HG03095 (cell line): ENCODE measurements around the gene BPTF.
"Not testable (repeated sequence)": the region's sequence is repeated elsewhere in the genome, so short reads cannot be mapped to it uniquely, and the experiment has no call there.

Experiments used
- ATAC-seq: cut with Tn5 transposase; IDR thresholded peaks from one replicate; pipeline ENCODE4 v1.9.1; 2021; ENCODE audit warnings: moderate library complexity; ENCODE audit not compliant: unreplicated experiment

BPTF gene, protein sequence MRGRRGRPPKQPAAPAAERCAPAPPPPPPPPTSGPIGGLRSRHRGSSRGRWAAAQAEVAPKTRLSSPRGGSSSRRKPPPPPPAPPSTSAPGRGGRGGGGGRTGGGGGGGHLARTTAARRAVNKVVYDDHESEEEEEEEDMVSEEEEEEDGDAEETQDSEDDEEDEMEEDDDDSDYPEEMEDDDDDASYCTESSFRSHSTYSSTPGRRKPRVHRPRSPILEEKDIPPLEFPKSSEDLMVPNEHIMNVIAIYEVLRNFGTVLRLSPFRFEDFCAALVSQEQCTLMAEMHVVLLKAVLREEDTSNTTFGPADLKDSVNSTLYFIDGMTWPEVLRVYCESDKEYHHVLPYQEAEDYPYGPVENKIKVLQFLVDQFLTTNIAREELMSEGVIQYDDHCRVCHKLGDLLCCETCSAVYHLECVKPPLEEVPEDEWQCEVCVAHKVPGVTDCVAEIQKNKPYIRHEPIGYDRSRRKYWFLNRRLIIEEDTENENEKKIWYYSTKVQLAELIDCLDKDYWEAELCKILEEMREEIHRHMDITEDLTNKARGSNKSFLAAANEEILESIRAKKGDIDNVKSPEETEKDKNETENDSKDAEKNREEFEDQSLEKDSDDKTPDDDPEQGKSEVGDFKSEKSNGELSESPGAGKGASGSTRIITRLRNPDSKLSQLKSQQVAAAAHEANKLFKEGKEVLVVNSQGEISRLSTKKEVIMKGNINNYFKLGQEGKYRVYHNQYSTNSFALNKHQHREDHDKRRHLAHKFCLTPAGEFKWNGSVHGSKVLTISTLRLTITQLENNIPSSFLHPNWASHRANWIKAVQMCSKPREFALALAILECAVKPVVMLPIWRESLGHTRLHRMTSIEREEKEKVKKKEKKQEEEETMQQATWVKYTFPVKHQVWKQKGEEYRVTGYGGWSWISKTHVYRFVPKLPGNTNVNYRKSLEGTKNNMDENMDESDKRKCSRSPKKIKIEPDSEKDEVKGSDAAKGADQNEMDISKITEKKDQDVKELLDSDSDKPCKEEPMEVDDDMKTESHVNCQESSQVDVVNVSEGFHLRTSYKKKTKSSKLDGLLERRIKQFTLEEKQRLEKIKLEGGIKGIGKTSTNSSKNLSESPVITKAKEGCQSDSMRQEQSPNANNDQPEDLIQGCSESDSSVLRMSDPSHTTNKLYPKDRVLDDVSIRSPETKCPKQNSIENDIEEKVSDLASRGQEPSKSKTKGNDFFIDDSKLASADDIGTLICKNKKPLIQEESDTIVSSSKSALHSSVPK (N-terminal part only)

DNA sequence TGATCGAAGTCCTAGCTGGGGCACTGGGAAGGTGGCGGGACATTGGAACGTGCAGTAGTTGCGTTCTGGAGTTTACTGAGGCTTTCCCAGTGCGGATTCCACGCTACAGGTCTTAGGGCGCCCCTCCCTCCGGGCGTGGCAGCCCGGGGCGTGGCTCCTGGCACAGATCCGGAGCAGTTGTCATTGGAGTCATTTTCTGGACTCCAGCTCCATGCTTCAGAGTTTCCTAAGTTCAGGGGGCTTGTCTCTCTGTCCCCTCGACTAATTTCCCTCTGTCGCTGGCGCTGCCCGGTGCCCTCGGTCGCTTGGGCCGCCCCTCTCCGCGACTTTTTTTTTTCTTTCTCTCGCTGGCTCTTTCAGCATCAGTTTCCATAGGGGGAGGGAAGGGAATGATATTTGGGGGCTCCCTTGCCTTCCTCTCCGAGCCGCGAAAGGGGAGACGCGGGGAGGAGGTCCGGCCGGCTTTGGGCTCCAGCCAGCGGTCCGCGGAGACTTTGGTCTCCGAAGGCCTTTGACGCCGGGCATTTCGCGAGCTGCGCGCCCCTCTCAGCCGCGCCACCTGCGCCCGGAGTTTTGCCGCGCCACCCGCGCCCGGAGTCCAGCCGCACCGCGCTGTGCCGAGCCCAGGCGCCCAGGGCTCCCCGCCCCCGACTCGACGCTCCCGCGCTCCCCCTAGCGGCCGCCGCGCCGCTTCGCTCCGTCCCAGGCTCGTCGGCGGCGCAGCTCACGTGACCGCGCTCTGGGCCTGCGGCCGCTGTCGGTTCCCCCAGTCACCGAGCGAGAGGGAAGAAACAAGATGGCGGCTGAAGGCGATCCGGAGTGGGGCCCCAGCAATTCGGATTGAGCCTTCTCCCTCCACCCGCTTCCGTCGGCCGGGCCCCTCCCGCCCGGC lies at the start of gene BPTF:
Gene BPTF, plus strand, starts transcription at position 769 of the 892 bp plus-strand sequence. CDS start 222 bp downstream, outside the sequence.
- peak; percentile 67 for ATAC-seq

DNA sequence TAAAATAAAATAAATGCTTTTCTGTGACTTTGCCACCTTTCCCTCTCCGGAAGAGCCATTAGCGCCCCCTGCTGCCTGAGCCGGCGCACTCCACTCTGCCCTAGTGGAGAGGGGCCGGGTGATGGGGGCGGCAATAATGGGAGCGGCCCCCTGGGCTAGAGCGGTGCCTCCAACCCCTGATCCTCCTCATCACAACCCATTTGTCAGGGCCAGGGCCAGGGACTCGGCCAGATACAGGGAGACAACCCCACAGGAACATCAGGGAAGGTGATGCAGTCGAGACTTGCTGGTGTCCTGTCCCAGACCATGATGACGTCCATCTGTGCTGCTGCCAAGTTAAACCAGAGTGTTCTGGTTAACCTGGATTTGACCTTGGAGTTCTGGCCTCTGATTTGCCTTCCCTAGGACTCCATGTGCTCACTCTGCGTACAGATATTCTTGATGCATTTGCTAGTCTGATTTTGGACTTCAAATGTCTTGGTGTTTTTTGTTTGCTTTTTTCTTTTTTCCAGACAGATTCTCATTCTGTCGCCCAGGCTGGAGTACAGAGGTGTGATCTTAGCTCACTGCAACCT lies 46.1 kb upstream of the BPTF start:
- ATAC-seq: no peak

DNA sequence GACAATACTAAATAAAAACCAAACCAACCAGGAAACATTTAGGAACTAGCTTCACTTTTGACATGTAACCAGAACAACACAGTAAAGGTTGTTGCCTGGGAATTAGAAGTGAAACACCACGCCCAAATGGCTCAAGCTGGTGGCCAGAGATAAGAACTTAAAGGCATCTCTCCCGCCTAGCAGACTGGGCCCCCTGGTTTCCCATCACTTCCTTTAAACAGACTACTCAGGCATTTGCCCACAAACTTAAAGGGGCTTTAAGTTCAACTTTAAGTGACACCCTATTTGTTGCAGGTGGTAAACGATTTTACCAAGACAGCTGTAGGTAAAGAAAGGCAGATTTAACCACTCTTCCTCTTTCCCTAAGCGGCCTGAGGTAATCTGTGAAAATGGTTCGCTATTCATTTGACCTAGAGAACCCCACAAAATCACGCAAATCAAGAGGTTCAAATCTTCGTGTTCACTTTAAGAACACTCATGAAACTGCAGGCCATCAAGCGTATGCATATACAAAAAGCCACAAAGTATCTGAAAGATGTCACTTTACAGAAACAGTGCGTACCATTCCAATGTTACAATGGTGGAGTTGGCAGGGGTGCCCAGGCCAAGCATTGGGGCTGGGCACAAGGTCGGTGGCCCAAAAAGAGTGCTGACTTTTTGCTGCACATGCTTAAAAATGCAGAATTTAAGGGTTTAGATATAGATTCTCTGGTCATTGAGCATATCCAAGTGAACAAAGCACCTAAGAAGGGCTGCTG lies 40.8 kb upstream of the BPTF start:
- no peak for ATAC-seq

DNA sequence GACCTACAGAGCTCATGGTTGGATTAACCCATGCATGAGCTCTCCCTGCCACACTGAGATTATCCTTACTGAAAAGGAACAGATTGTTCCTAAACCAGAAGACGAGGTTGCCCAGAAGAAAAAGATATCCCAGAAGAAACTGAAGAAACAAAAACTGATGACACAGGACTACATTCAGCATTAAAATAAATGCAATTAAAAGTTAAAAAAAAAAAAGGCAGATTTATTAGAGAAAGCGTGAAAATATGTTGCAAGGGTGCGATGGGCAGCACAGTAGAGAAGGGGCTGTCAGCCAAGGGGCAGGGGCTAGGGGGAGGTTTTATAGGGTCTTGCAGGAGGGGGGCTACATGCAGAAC lies 40.2 kb upstream of the BPTF start:
- ATAC-seq: no peak

DNA sequence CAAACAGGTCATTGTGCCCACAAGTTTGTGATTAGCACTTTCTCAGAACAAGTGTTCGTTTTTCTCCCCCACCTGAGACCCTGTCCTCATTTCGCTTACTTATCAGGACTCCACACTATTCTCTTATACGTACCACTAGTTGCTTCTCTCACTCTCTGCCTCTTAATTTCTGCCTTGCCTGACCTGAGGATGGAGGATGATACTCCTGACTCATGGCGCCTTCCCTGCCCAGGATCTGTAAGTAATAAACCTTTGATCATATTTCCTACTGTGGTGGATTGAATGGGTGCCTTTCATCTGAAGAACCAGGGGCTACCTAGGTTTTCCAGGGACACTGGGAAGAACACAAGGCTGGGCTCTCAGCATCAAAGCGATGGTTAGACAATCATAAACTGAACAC lies 39.8 kb upstream of the BPTF start:
- no peak for ATAC-seq

DNA sequence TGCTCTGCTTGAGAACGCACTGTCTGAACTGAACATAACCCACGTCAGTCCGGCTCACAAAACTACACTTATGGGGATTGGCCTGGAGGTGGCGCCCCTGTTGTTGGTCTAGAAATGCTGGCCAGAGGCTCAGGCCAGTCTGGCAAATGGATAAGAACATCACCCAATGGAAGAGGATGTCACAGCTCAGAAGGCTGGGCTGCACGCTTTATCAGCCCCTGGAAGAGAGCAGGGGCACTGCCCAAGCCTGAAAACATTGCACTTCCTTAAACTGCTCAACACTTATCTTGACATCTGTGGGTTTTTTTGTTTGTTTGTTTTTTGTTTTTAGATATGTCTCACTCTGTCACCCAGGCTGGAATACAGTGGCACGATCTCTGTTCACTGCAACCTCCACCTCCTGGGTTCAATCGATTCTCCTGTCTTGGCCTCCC lies 24.8 kb upstream of the BPTF start:
- peak; percentile 84 for ATAC-seq

DNA sequence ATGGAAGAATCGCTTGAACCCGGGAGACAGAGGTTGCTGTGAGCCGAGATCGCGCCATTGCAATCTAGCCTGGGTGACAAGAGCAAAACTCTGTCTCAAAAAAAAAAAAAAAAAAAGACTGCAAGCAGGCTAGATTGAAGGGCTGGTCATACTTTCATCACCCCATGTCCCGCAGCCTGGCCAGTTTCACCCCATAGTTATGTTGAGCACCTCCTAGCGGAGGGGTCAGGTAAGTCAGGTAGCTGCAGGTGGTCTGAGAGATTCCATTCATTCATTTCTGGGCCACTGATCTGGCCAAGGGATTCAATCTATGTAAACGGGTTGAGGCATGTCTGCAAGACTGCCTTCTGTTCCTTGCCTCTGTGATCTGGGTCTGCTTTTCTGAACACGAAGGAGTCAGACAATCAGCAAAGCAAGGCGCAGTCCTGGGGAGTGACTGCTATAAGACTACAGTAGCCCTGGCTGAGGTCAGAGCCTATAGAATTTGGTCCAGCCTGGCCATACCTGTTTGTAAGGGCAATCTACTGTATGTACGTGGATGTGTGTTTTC lies 23.6 kb upstream of the BPTF start:
- no peak for ATAC-seq

DNA sequence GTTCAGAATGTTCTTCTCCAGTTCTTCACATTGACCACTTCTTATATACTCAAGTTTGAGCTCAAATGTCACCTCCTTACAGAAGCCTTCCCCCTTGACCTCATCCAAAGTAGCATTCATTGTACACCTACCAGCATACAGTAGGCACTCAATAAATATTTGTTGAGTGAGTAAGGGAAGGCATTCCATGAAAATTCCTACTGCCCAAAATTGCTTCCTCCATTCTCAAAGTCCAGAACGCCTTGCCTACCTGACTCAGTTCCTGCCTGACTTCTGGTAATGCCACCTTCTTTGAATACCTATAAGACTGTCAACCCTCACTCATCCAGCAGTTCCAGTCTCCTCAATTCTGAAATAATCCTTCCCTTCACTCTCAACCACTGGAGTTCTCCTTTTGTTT lies 14.8 kb upstream of the BPTF start:
- no peak for ATAC-seq

DNA sequence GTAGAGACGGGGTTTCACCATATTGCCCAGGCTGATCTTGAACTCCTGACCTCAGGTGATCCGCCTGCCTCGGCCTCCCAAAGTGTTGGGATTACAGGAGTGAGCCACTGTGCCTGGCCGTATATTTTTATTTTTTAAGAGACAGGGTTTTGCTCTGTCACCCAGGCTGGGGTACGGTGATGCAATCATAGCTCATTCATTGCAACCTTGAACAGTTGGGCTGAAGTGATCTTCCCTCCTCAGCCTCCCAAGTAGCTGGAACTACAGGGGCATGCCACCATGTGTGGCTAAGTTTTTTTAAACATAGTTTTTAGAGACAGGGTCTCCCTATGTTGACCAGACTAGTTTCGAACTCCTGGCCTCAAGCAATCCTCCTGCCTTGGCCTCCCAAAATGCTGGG lies 12.9 kb upstream of the BPTF start:
- ATAC-seq: not testable (repeated sequence)

DNA sequence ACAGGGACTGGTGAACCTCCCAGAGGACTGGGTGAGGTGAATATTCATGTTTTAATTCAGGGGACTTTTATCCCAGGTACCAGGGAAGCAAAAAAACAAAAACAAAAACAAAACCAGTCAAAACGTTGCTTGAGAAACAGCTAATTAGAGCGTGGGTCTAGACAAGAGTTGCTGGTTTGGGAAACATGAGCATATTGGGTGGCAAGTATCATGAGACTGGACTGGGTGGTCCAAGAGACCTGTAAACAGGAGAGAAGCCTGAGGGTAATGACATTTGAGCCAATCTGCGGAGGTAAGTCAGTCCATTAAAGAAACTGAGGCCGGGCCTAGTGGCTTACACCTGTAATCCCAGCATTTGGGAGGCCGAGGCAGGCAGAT lies 11.5 kb upstream of the BPTF start:
- no peak for ATAC-seq

DNA sequence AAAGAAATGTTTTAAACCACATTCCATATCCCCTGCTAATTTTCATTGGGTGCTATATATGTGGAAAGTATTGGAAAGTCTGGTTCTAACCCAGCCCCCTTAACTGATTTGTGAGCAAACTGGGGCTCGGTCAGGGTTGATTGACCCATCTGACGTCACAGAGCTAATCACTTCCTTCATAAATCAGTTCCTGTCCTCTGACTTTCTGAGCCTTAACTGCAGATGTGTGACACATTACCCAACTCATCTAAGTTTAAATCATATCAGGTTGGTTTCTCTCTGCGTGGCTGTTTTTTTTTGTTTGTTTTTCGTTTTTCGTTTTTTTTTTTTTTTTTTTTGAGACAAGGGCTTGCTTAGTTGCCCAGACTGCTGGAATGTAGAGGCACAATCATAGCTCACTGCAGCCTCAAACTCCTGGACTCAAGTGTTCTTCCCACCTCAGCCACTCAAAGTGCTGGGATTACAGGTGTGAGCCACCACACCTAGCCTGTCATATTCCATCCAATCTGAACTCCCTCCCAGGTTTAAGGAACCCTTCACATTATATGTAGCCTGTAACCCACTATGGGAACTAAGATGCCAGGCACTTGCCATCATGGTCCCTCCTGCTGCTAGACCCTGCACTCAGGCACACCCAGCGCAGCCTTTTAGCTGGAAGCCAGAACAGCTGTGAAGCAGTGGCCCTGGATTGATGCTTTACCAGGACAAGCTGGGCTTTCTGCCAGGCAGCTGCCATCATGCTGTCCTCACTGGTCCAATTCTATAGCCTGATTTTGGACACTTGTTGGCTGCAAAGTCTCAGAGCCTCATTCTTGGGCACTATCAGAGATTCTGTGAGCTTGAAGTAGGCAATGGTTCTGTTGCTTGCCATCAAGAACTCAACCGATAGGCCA lies 6.9 kb upstream of the BPTF start:
- peak; percentile 51 for ATAC-seq

DNA sequence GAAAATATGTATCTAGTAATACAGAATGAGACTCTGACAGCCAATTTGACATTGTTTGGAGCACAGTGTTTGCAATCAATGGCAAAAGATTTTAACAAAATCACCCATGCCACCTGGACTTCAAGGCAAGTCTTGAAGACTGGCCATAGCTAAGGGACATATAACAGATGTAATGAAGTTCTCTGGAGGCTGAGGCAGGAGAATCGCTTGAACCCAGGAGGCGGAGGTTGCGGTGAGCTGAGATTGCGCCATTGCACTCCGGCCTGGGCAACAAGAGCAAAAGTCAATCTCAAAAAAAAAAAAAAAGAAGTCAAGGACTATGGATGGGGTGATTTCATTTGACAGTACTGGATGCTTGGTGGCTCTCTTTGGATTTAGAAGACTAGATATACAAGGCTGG lies 5.6 kb upstream of the BPTF start:
- no peak for ATAC-seq

DNA sequence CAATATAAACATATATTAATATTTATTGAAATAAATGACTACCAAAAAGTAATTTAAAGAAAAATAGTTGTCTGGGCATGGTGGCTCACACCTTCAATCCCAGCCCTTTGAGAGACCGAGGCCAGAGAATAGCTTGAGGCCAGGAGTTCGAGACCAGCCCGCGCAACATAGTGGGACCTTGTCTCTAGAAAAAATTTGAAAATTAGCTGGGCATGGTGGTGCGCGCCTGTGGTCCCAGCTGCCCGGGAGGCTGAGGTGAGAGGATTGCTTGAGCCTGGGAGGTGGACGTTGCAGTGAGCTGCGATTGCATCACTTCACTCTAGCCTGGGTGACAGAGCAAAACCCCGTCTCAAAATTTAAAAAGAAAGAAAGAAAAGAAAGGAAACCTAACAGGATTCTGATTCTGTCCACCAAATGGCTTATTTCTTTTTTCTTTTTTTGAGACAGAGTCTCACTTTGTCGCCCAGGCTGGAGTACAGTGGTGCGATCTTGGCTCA lies 3.4 kb upstream of the BPTF start:
- no peak for ATAC-seq

DNA sequence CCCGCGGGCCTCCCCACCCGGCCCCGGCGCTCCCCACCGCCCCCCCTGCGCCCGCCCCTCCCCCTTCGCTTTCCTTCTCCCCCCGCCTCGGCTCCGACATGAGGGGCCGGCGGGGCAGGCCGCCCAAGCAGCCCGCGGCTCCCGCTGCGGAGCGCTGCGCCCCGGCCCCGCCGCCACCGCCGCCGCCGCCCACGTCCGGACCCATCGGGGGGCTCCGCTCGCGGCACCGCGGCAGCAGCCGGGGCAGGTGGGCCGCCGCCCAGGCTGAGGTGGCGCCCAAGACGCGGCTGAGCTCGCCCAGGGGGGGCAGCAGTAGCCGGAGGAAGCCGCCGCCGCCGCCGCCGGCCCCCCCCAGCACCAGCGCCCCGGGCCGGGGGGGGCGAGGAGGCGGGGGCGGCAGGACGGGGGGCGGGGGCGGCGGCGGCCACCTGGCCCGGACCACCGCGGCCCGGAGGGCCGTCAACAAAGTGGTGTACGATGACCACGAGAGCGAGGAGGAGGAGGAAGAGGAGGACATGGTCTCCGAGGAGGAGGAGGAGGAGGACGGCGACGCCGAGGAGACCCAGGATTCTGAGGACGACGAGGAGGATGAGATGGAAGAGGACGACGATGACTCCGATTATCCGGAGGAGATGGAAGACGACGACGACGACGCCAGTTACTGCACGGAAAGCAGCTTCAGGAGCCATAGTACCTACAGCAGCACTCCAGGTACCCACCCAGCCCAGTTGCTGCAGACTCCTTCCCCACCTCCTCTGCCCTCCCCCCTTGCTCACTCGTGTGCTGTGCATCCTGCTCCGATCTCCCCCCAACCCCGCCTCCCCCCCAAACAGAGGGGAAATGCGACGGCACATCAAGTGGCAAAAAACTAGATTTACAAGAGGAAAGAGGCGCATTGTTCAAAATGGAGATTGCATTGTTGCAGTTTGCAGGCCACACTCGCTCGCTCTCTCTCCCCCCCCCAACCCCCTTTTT lies 611 bp downstream of the BPTF start:
- peak; percentile 28 for ATAC-seq

DNA sequence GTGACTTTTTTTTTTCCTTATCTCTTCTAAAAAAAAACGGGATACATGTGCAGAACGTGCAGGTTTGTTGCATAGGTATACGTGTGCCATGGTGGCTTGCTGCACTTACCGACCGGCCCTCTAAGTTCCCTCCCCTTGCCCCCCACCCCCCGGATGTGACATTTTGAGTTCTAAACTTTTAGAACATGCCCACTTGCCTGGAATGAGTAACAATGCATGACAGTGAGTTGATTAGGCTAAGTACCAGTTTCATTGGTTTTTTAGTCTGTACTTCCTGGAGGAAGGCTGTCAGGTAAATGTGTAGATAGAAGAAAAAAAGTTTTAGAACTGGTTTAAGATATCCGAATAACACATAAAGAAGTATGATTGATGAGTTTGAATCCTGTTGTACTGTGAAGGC lies 4.0 kb downstream of the BPTF start:
- ATAC-seq: no peak

DNA sequence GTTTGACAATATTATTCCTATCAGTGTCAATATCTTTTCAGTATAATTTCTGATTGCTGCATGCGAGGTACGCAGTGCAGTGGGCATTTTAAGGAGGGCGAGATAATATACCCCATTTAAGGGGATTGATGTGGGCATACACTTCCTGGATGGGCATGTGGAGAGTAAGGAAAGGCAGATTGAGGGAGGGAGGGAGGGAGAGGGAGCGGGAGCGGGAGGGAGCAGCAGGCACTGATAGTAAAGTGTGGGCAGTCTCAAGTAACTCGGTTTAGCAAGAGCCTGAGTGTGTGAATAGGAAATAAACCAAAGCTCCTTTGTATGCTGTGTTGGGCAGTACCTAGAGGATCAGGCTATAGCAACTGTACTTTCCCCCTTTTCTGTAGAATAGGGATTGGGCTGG lies 5.1 kb downstream of the BPTF start:
- ATAC-seq: no peak

DNA sequence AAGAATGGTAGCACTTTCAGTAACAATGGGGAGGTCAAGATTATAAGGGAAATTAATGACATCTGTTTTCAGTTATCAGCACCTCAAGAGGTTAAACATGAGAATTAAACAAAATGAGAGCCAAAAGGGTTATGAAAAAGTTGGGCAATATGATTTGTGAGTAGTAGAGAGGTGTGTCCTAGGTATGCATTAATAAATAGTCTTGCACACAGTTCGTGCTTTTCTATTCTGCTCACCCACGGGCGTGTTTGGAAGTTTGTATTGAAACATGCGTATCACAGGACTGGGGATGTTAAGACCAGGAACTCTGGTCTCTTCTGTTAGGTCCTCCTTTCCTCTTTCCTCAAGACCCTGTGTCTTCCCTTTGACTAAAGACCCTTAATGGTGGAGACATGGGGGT lies 6.0 kb downstream of the BPTF start:
- ATAC-seq: no peak
